GM21528 (cell line): Measurements from ENCODE around the gene ACAA2.
"Not testable (repeated sequence)": the region's sequence is repeated elsewhere in the genome, so short reads cannot be mapped to it uniquely, and the experiment has no call there.

ENCODE experiments used
- ATAC-seq: cut with Tn5 transposase; IDR thresholded peaks from one replicate; pipeline ENCODE4 v1.9.1; 2021; ENCODE audit warnings: mild to moderate bottlenecking, moderate library complexity; ENCODE audit not compliant: unreplicated experiment, low FRiP score

ACAA2 gene

DNA sequence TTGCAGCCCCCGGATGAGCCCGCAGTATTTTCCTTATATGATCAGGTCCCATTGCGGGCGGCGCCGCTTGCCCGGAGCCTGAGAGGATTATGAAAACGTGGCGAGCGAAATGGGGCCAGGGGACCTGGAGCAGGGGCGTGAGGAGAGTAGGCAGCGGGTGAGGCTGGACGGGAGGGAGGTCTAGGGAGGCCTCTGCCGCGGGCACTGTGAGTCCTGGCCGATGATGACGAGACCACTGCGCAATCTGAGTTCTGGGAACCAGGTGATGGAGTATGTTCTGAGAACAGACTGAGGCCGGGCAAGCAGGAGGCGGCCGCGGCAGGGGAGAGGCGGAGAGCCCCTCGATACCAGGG, 790 bp upstream of the ACAA2 start:
- ATAC-seq: no peak

- ATAC-seq: peak; percentile 40
Measured at GRCh38 chr18:49813069-49813318, 339 bp downstream of the ACAA2 start.

GRCh38 chr18:49812286-49813068, 856 bp downstream of the ACAA2 start:
- no peak for ATAC-seq

GRCh38 chr18:49811151-49811938, 2.0 kb downstream of the ACAA2 start:
- ATAC-seq: no peak

DNA sequence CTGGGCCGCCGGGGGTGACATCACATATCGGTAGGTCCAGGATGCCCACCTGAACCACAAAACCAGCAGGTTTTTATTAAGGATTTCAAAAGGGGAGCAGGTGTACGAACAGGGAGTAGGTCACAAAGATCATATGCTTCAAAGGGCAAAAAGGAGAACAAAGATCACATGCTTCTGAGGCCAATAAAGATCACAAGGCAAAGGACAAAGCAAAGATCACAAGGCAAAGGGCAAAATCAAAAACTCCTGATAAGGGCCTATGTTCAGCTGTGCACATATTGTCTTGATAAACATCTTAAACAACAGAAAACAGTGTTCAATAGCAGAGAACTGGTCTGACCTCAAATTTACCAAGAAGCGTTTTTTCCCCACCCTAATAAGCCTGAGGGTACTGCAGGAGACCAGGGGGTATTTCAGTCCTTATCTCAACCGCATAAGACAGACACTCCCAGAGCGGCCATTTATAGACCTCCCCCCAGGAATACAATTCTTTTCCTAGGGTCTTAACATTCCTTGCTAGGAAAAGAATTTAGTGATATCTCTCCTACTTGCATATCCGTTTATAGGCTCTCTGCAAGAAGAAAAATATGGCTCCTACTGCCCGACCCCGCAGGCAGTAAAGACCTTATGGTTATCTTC, 4.7 kb downstream of the ACAA2 start:
- ATAC-seq: not testable (repeated sequence)

DNA sequence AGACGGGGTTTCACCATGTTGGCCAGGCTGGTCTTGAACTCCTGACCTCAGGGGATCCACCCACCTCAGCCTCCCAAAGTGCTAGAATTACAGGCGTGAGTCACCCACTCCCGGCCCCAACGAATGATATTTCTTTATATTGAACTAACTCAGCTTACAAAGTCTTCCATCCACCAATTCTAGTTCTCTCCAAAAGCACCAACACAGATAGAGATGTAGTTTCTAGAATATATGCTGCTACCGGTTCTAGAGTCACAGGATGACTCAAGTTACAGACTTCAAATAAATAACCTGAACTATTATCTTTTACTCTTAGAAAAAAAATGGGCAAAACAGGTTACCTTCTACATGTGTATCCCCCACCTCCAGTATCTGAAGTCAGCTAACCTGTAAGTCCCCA, 9.2 kb downstream of the ACAA2 start:
- no peak for ATAC-seq

GRCh38 chr18:49802623-49803022, 10.7 kb downstream of the ACAA2 start:
- ATAC-seq: no peak

DNA sequence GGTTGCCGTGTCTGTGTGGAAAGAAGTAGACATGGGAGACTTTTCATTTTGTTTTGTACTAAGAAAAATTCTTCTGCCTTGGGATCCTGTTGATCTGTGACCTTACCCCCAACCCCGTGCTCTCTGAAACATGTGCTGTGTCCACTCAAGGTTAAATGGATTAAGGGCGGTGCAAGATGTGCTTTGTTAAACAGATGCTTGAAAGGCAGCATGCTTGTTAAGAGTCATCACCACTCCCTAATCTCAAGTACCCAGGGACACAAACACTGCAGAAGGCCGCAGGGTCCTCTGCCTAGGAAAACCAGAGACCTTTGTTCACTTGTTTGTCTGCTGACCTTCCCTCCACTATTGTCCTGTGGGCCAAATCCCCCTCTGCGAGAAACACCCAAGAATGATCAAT, 12.8 kb downstream of the ACAA2 start:
- not testable (repeated sequence) for ATAC-seq

DNA sequence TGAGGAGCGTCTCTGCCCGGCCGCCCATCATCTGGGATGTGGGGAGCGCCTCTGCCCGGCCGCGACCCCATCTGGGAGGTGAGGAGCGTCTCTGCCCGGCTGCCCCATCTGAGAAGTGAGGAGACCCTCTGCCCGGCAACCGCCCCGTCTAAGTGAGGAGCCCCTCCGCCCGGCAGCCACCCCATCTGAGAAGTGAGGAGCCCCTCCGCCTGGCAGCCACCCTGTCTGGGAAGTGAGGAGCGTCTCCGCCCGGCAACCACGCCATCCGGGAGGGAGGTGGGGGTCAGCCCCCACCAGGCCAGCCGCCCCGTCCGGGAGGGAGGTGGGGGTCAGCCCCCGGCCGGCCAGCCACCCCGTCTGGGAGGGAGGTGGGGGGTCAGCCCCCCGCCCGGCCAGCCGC, 13.5 kb downstream of the ACAA2 start:
- ATAC-seq: not testable (repeated sequence)

- no peak for ATAC-seq
Measured at GRCh38 chr18:49798001-49798400, 15.3 kb downstream of the ACAA2 start.

- no peak for ATAC-seq
Measured at GRCh38 chr18:49795612-49796552, 17.5 kb downstream of the ACAA2 start.

DNA sequence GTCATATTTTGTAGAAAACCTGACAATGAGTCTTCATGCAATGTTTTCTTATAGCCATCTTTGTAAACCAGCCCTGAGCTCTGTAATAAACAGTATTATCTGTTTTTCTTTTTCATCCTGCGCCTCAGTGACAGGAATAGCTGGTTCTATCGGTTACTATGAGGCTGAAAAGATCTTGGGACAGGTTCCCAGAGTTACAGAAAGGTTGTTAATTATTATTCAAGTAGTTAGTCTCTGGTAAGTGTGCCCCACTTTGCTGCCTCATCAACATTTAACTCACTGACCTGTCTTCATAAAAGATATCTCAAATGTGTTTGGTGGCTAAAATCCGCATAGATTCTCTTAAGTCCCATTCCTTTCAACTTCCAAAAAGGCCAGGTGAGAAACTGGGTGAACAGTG, 18.6 kb downstream of the ACAA2 start:
- ATAC-seq: no peak

GRCh38 chr18:49789560-49790134, 23.7 kb downstream of the ACAA2 start:
- ATAC-seq: not testable (repeated sequence)

- no peak for ATAC-seq
Measured at GRCh38 chr18:49788327-49788898, 24.9 kb downstream of the ACAA2 start.

GRCh38 chr18:49786019-49786720, 27.2 kb downstream of the ACAA2 start:
- ATAC-seq: no peak

- no peak for ATAC-seq
Measured at GRCh38 chr18:49784427-49785185, 28.7 kb downstream of the ACAA2 start.

GRCh38 chr18:49783631-49784030, 29.7 kb downstream of the ACAA2 start:
- ATAC-seq: not testable (repeated sequence)

GRCh38 chr18:49778826-49779465, 34.4 kb downstream of the ACAA2 start:
- no peak for ATAC-seq
